Measurements from ENCODE around the gene NDUFC2.

DNA sequence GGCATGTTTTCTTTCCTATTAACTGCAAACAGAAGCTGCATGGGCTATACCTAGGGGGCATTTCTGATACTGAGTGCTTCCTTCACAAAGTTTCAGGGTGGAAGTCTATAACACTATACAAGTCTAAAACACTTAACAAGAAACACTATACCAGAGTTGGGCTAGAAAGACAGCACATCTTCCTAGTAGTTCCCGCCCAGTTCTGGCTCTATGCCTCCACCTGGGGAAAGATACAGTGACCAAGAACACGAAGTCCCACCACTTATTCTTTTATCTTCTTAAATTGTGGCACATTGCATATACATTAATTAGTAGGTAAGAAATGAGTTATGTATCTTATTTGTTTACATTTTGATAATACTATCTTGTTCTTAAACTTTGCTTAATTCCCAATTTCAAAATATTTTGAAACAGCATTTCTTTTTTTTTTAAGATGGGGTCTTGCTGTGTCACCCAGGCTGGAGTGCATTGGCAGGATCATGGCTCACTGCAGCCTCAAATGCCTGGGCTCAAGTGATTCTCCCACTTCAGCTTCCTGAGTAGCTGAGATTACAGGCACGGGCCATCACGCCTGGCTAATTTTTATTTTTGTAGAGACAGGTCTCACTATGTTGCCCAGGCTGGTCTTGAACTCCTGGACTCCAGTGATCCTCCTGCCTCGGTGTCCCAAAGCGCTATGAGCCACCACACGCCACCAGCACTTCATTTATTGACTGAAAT, 18.2 kb upstream of the NDUFC2 start:
- TF ChIP-seq, protein P1, sequence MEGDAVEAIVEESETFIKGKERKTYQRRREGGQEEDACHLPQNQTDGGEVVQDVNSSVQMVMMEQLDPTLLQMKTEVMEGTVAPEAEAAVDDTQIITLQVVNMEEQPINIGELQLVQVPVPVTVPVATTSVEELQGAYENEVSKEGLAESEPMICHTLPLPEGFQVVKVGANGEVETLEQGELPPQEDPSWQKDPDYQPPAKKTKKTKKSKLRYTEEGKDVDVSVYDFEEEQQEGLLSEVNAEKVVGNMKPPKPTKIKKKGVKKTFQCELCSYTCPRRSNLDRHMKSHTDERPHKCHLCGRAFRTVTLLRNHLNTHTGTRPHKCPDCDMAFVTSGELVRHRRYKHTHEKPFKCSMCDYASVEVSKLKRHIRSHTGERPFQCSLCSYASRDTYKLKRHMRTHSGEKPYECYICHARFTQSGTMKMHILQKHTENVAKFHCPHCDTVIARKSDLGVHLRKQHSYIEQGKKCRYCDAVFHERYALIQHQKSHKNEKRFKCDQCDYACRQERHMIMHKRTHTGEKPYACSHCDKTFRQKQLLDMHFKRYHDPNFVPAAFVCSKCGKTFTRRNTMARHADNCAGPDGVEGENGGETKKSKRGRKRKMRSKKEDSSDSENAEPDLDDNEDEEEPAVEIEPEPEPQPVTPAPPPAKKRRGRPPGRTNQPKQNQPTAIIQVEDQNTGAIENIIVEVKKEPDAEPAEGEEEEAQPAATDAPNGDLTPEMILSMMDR (IDR thresholded peaks at IDR 0.05; ENCODE audit: extremely low read depth in 1 of 2, insufficient read depth in 1 of 2, low read depth in 1 of 2, low read length in 2 of 2), result no peak
- TF ChIP-seq EZH2 (IDR thresholded peaks at IDR 0.05; ENCODE audit: borderline replicate concordance, low read depth, low read length, severe bottlenecking) (no peak), POLR2A (IDR thresholded peaks at IDR 0.05; ENCODE audit: low read depth, low read length) (no peak)

Data from endothelial cell of umbilical vein (primary cell).